LNCAP (cell line): ENCODE data around the gene DAP.

ENCODE experiments used
- TF ChIP-seq, protein P1 (sequence below): fragments of 450-650 bp; IDR thresholded peaks from 2 replicates; pipeline ENCODE4 v1.5.1; 2017; ENCODE audit warnings: mild to moderate bottlenecking

DAP gene, protein sequence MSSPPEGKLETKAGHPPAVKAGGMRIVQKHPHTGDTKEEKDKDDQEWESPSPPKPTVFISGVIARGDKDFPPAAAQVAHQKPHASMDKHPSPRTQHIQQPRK

GRCh38 chr5:10761185-10761932 lies at the start of gene DAP:
Gene DAP (minus strand): TSS chr5:10761234. CDS start chr5:10761068, 166 bp downstream.
- TF ChIP-seq, protein P1, sequence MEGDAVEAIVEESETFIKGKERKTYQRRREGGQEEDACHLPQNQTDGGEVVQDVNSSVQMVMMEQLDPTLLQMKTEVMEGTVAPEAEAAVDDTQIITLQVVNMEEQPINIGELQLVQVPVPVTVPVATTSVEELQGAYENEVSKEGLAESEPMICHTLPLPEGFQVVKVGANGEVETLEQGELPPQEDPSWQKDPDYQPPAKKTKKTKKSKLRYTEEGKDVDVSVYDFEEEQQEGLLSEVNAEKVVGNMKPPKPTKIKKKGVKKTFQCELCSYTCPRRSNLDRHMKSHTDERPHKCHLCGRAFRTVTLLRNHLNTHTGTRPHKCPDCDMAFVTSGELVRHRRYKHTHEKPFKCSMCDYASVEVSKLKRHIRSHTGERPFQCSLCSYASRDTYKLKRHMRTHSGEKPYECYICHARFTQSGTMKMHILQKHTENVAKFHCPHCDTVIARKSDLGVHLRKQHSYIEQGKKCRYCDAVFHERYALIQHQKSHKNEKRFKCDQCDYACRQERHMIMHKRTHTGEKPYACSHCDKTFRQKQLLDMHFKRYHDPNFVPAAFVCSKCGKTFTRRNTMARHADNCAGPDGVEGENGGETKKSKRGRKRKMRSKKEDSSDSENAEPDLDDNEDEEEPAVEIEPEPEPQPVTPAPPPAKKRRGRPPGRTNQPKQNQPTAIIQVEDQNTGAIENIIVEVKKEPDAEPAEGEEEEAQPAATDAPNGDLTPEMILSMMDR, result no peak

GRCh38 chr5:10808347-10809226 lies 47.6 kb upstream of the DAP start:
- TF ChIP-seq, protein P1, result no peak

GRCh38 chr5:10801931-10802666 lies 41.1 kb upstream of the DAP start:
- TF ChIP-seq, protein P1, result no peak

- TF ChIP-seq, protein P1, result no peak
Observed at GRCh38 chr5:10800852-10801251, 39.8 kb upstream of the DAP start.

GRCh38 chr5:10797261-10797660 lies 36.2 kb upstream of the DAP start:
- TF ChIP-seq, protein P1, result no peak

GRCh38 chr5:10793785-10794184 lies 32.8 kb upstream of the DAP start:
- TF ChIP-seq, protein P1, result no peak

GRCh38 chr5:10792336-10792735 lies 31.3 kb upstream of the DAP start:
- TF ChIP-seq, protein P1, result no peak
